ENCODE data around the gene NLGN2.

The NLGN2 gene

DNA sequence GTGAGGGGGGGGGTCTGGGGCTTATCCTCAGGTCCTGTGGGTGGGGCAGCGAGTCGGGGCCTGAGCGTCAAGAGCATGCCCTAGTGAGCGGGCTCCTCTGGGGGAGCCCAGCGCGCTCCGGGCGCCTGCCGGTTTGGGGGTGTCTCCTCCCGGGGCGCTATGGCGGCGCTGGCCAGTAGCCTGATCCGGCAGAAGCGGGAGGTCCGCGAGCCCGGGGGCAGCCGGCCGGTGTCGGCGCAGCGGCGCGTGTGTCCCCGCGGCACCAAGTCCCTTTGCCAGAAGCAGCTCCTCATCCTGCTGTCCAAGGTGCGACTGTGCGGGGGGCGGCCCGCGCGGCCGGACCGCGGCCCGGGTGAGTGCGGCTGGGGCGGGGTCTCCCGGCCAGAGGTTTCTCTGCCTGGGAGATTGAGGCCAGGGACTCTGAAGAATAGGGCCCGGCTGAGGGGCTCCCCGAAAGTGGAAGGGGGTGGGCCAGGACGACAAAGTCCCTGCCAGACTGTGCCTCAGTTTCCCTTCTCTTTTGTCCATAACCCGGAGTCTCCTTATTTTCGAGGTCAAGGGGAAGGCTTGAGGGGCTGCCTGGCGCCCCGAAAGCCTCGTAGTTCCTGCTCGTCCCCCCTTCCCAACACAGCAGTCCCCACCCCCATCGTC, 31.9 kb downstream of the NLGN2 start, which contains the start of gene FGF11:
TSS of gene FGF11 (plus strand) at position 51 of the 651 bp plus-strand sequence. CDS start at position 160, 109 bp downstream.
- no peak for TF ChIP-seq CTCF (IDR thresholded peaks at IDR 0.05; ENCODE audit: borderline replicate concordance, control extremely low read depth, extremely low read depth, insufficient read depth, missing control alignments)
- in situ Hi-C loops (cut with MboI; ENCODE audit: low sequenced_read_pairs, unreplicated experiment) = no loop called here
- no peak for DNase-seq (ENCODE audit: low spot score)

GRCh38 chr17:7440113-7440833, 32.6 kb downstream of the NLGN2 start:
- no peak for TF ChIP-seq CTCF (IDR thresholded peaks at IDR 0.05; ENCODE audit: borderline replicate concordance, control extremely low read depth, extremely low read depth, insufficient read depth, missing control alignments)
- in situ Hi-C loops (cut with MboI; ENCODE audit: low sequenced_read_pairs, unreplicated experiment) = no loop called here
- DNase-seq (ENCODE audit: low spot score) = peak; percentile 81

GRCh38 chr17:7440834-7441195, 33.2 kb downstream of the NLGN2 start:
- no peak for TF ChIP-seq CTCF (IDR thresholded peaks at IDR 0.05; ENCODE audit: borderline replicate concordance, control extremely low read depth, extremely low read depth, insufficient read depth, missing control alignments)
- DNase-seq (ENCODE audit: low spot score) = peak; percentile 80
- in situ Hi-C loops (cut with MboI; ENCODE audit: low sequenced_read_pairs, unreplicated experiment) = no loop called here

DNA sequence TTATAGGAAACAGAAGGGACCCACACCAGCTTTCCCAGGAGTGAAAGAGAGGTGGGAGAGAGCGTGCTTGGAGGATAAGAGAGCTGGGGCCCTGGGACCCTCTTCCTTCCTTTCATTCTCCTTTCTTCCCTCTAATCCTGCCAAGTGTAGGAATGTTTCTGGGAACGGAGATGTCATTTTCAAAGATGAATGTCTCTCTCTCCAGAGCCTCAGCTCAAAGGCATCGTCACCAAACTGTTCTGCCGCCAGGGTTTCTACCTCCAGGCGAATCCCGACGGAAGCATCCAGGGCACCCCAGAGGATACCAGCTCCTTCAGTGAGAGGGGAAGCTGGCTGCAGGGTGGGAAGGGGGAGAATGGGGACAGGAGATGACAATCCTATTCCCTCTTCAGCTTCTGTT, 33.6 kb downstream of the NLGN2 start:
- TF ChIP-seq CTCF (IDR thresholded peaks at IDR 0.05; ENCODE audit: borderline replicate concordance, control extremely low read depth, extremely low read depth, insufficient read depth, missing control alignments) = no peak
- no peak for DNase-seq (ENCODE audit: low spot score)
- in situ Hi-C loops (cut with MboI; ENCODE audit: low sequenced_read_pairs, unreplicated experiment) = no loop called here

DNA sequence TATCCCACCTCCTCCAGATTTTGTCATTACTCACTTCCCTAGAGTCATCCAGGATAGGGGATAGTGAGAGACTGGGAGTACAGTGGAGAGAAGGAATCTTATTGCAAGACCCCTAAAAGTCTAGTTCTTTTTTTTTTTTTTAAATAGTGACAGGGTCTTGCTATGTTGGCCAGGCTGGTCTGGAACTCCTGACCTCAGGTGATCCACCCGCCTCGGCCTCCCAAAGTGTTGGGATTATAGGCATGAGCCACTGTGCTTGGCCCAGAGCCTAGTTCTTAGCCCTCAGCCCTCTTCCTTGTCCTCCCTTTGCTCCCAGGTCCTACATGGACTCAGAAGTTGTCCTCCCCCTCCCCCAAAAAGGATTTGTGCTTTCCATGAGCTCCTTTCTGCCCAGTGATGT, 34.5 kb downstream of the NLGN2 start:
- in situ Hi-C loops (cut with MboI; ENCODE audit: low sequenced_read_pairs, unreplicated experiment) = no loop called here
- TF ChIP-seq CTCF (IDR thresholded peaks at IDR 0.05; ENCODE audit: borderline replicate concordance, control extremely low read depth, extremely low read depth, insufficient read depth, missing control alignments) = no peak

DNA sequence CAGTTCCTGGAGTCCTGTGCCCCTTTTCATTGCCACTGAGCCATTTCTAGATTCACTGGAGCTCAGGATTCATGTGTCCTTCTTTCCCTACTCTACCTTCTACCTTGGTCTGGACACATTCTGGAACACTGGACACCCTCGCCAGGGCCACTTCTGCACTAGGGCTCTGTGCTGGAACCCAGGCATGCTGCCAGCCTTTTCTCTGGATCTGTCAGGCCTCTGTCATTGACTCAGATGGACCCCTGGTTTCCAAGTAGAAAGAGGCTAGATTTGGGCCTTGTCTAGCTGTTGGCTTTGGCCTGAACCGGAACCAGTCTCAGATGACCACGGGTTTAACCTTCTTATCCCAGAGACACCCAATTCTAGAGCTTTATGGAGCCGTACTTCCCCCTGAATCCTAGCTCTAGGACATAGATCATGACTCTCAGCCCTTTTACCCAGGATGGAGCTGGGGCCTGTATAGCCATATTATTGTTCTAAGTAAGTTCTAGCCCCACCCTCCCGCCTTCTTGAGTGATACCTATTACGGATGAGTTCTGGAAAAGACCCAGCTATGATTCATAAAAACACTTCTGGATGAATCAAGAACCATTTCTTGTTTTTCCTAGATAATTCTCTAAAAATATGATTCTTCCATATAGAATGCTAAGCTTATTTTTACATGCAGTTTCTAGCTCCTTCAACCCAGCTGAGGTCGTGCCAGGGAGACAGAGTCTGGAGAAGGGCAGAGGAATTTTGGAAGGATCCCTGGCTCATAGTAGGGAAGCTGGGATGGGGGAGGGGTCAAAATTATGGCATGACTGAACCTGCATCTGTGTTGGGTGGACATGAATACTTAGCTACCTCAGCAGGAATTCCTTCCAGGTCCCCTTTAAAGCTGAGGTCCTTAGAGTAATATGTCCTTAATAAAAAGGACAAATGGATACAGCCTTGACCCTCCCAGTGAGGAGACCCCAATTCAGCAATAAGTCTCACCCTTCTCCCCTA, 36.1 kb downstream of the NLGN2 start:
- DNase-seq (ENCODE audit: low spot score) = no peak
- no peak for TF ChIP-seq CTCF (IDR thresholded peaks at IDR 0.05; ENCODE audit: borderline replicate concordance, control extremely low read depth, extremely low read depth, insufficient read depth, missing control alignments)
- in situ Hi-C loops (cut with MboI; ENCODE audit: low sequenced_read_pairs, unreplicated experiment) = no loop called here

More for the DNA sequence above, 34.5 kb downstream of the NLGN2 start:
- no peak for DNase-seq (ENCODE audit: low spot score)

All from GM13976 (cell line).